Measurements from ENCODE around the gene CYB5B. TPM values are rescaled to one million over a fixed set of nuclear protein-coding genes. Genes with fewer than 3 reads are reported as not detected.
A peak's percentile ranks its signal among the peaks of the same experiment; 100 is the strongest.

The CYB5B gene
- total and polyA plus RNA-seq, 2 donors (not counting 1 experiment from before 2014, with no cell fraction given), result 87.4 to 220 TPM

DNA sequence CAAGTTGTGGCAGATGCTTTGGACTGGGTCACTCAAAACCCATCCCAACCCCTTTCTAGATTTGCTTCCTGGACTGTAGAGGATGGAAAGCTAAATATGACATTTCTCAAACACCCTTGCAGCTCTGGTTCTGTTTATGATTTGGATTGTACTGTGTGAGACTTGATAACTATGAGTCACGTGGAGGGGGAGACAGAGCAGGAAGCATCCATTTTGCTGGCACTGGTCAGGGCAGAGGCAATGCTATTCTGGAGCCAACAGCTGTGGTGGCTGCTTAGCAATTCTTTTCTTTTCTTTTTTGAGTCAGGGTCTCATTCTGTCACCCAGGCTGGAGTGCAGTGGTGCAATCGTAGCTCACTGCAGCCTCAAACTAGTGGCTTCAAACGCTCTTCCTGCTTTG lies 25.1 kb upstream of the CYB5B start:
- Histone ChIP-seq H3K4me3 (replicated peaks in 1 of 4; ENCODE audit: control extremely low read depth in 1 of 4, insufficient read depth in 1 of 4, low read depth in 3 of 4, low read length in 4 of 4) (no peak overlapping the region), H3K9me3 (ENCODE audit: control insufficient read depth, insufficient read depth, low read depth, low read length) (no peaks in the 10 kb centered on the region), H3K36me3 (ENCODE audit: control insufficient read depth, insufficient read depth, low read length) (no peaks in the 10 kb centered on the region), H3K4me1 (ENCODE audit: control insufficient read depth, extremely low read depth, insufficient read depth, low read length) (peaks cover 19% of the 10 kb centered on the region), H3K27me3 (ENCODE audit: control insufficient read depth, insufficient read depth, low read length) (no peaks in the 10 kb centered on the region), H2AFZ (ENCODE audit: low read length) (no peak overlapping the region), H3K79me2 (ENCODE audit: control insufficient read depth, insufficient read depth, low read length) (no peaks in the 10 kb centered on the region), H3K4me2 (ENCODE audit: extremely low read depth, insufficient read depth, low read length) (peak overlapping the region; percentile 48), H4K20me1 (ENCODE audit: control insufficient read depth, extremely low read depth, insufficient read depth, low read length) (no peaks in the 10 kb centered on the region), H3K27ac (ENCODE audit: insufficient read depth, low read length) (no peak overlapping the region), H3K9ac (ENCODE audit: insufficient read depth, low read length) (no peak overlapping the region)
- DNase-seq (ENCODE audit: low read depth in 2 of 2), result peak; percentile 31 to 70
- TF ChIP-seq EZH2 (IDR thresholded peaks at IDR 0.05; ENCODE audit: low read length, missing control alignments) (no peak), CTCF (conservative IDR thresholded peaks at IDR 0.05 in 1 of 2, IDR thresholded peaks at IDR 0.05 in 1 of 2; ENCODE audit: low read depth in 1 of 2, low read length in 2 of 2) (no peak)

GRCh38 chr16:69402439-69402838 lies 22.0 kb upstream of the CYB5B start:
- Histone ChIP-seq H3K9ac (ENCODE audit: insufficient read depth, low read length) (no peak overlapping the region), H3K36me3 (ENCODE audit: control insufficient read depth, insufficient read depth, low read length) (no peaks in the 10 kb centered on the region), H3K27me3 (ENCODE audit: control insufficient read depth, insufficient read depth, low read length) (no peaks in the 10 kb centered on the region), H3K4me3 (replicated peaks in 1 of 4; ENCODE audit: control extremely low read depth in 1 of 4, insufficient read depth in 1 of 4, low read depth in 3 of 4, low read length in 4 of 4) (no peak overlapping the region), H4K20me1 (ENCODE audit: control insufficient read depth, extremely low read depth, insufficient read depth, low read length) (no peaks in the 10 kb centered on the region), H3K79me2 (ENCODE audit: control insufficient read depth, insufficient read depth, low read length) (no peaks in the 10 kb centered on the region), H3K27ac (ENCODE audit: insufficient read depth, low read length) (no peak overlapping the region), H3K9me3 (ENCODE audit: control insufficient read depth, insufficient read depth, low read depth, low read length) (no peaks in the 10 kb centered on the region), H2AFZ (ENCODE audit: low read length) (no peak overlapping the region), H3K4me2 (ENCODE audit: extremely low read depth, insufficient read depth, low read length) (no peak overlapping the region), H3K4me1 (ENCODE audit: control insufficient read depth, extremely low read depth, insufficient read depth, low read length) (peaks cover 22% of the 10 kb centered on the region)
- TF ChIP-seq CTCF (conservative IDR thresholded peaks at IDR 0.05 in 1 of 2, IDR thresholded peaks at IDR 0.05 in 1 of 2; ENCODE audit: low read depth in 1 of 2, low read length in 2 of 2) (no peak), EZH2 (IDR thresholded peaks at IDR 0.05; ENCODE audit: low read length, missing control alignments) (no peak)
- no peak for DNase-seq (ENCODE audit: low read depth in 2 of 2)

DNA sequence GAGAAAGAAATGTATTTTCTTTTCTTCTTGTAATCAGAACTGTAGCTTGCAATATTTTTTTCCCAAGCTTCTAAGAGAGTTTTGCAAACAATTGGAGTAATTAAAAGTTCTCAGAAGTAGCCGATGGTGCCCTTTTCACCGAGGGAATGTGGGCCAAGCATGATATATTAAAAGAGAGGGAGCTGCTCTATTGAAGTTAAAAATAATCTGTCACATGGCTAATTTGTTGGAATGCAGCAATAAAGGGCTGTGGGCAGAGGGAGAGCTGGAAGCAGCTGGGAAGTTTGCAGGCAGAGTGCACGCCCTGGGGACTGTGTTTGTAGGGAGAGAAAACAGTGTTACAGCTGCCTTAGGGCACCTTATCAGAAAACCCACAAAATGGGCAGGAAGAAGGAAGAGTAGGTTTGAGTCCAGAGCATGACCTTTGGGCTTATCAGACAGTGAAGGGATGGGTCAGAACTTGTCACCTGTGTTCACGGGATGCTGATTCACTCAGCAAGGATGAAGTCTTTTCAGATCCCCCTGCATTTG lies 20.1 kb upstream of the CYB5B start:
- H3K27ac ChIP-seq (ENCODE audit: insufficient read depth, low read length), result no peak overlapping the region
- H3K4me3 ChIP-seq (replicated peaks in 1 of 4; ENCODE audit: control extremely low read depth in 1 of 4, insufficient read depth in 1 of 4, low read depth in 3 of 4, low read length in 4 of 4), result peak overlapping the region in 1 of 4 experiments; percentile 6
- H3K9ac ChIP-seq (ENCODE audit: insufficient read depth, low read length), result no peak overlapping the region

More for the DNA sequence above, 20.1 kb upstream of the CYB5B start:
- no peak overlapping the region for H2AFZ ChIP-seq (ENCODE audit: low read length)
- peak; percentile 74 to 78 for DNase-seq (ENCODE audit: low read depth in 2 of 2)
- TF ChIP-seq CTCF (conservative IDR thresholded peaks at IDR 0.05 in 1 of 2, IDR thresholded peaks at IDR 0.05 in 1 of 2; ENCODE audit: low read depth in 1 of 2, low read length in 2 of 2) (no peak), EZH2 (IDR thresholded peaks at IDR 0.05; ENCODE audit: low read length, missing control alignments) (no peak)
- no peaks in the 10 kb centered on the region for H3K36me3 ChIP-seq (ENCODE audit: control insufficient read depth, insufficient read depth, low read length)
- no peaks in the 10 kb centered on the region for H3K79me2 ChIP-seq (ENCODE audit: control insufficient read depth, insufficient read depth, low read length)
- H4K20me1 ChIP-seq (ENCODE audit: control insufficient read depth, extremely low read depth, insufficient read depth, low read length), result no peaks in the 10 kb centered on the region
- H3K4me1 ChIP-seq (ENCODE audit: control insufficient read depth, extremely low read depth, insufficient read depth, low read length), result peaks cover 9% of the 10 kb centered on the region
- H3K4me2 ChIP-seq (ENCODE audit: extremely low read depth, insufficient read depth, low read length), result peak overlapping the region; percentile 40
- no peaks in the 10 kb centered on the region for H3K9me3 ChIP-seq (ENCODE audit: control insufficient read depth, insufficient read depth, low read depth, low read length)
- no peaks in the 10 kb centered on the region for H3K27me3 ChIP-seq (ENCODE audit: control insufficient read depth, insufficient read depth, low read length)

Data from fibroblast of lung (primary cell).